Spleen (tissue), 7 donors: ENCODE data around the gene PDF.

ENCODE experiments used
- POLR2A ChIP-seq, 3 donors: fragments of 450-650 bp; IDR thresholded peaks; one replicate each; pipeline ENCODE4 v1.5.1; 2017; ENCODE audit warnings: antibody characterized with exemption in 3 of 3, mild to moderate bottlenecking in 1 of 3
- POLR2AphosphoS5 ChIP-seq, 3 donors: sonication (generic); formaldehyde crosslinking; IDR thresholded peaks; one replicate each; pipeline ENCODE4 v1.5.1; 2017; ENCODE audit warnings: antibody characterized with exemption in 3 of 3
- TF ChIP-seq, protein P1 (sequence below), 11 experiments: fragments of 200-600 bp in 7 of 11; fragments of 450-650 bp in 4 of 11; sonication (generic) in 4 of 11; IDR thresholded peaks in 8 of 11; conservative IDR thresholded peaks in 3 of 11; 1 replicate in 7 of 11; 2 replicates in 4 of 11; pipeline versions ENCODE4 v1.4.0 to v1.8.0; 2016 to 2021; ENCODE audit warnings: antibody characterized with exemption in 11 of 11, inconsistent platforms in 4 of 11, mild to moderate bottlenecking in 1 of 11
- donor health status: DM: no; HTN: no; CAD: no; lungs with moderate emphysema.
- donor health status: DM: no; HTN: no; CAD: no.
- donor health status: DM: no; HTN: no; CAD: no.

- TF ChIP-seq, protein P1, sequence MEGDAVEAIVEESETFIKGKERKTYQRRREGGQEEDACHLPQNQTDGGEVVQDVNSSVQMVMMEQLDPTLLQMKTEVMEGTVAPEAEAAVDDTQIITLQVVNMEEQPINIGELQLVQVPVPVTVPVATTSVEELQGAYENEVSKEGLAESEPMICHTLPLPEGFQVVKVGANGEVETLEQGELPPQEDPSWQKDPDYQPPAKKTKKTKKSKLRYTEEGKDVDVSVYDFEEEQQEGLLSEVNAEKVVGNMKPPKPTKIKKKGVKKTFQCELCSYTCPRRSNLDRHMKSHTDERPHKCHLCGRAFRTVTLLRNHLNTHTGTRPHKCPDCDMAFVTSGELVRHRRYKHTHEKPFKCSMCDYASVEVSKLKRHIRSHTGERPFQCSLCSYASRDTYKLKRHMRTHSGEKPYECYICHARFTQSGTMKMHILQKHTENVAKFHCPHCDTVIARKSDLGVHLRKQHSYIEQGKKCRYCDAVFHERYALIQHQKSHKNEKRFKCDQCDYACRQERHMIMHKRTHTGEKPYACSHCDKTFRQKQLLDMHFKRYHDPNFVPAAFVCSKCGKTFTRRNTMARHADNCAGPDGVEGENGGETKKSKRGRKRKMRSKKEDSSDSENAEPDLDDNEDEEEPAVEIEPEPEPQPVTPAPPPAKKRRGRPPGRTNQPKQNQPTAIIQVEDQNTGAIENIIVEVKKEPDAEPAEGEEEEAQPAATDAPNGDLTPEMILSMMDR (IDR thresholded peaks at IDR 0.05 in 8 of 11, conservative IDR thresholded peaks at IDR 0.05 in 3 of 11) = peak; percentile 85 to 100 (median 98)
- TF ChIP-seq POLR2A (IDR thresholded peaks at IDR 0.05) (peak in 1 of 3 donors; percentile 45), POLR2AphosphoS5 (IDR thresholded peaks at IDR 0.05) (peak; percentile 87 to 93 (median 88))
Observed at GRCh38 chr16:69310653-69311532, 19.5 kb downstream of the PDF start, which contains the start of gene VPS4A.
